HEK293 (cell line): Measurements from ENCODE around the gene SHTN1.

Experiments
- CTCF ChIA-PET: fragments of 350-600 bp; formaldehyde crosslinking; extraction: SDS; loops from one replicate; lab custom pipeline; 2021; ENCODE audit warnings: antibody characterized with exemption; lab: Yijun Ruan, JAX
- POLR2A ChIA-PET: fragments of 300-600 bp; formaldehyde crosslinking; extraction: SDS; loops from one replicate; lab custom pipeline; 2020; ENCODE audit warnings: antibody characterized with exemption, inconsistent platforms; lab: Yijun Ruan, JAX
- H3K27ac ChIP-seq: fragments of 200-500 bp; sonication (Bioruptor generic); 2 replicates; pipeline ENCODE4 v1.5.1; 2014; ENCODE audit warnings: low read depth, low read length, control low read depth, inconsistent platforms; ENCODE audit errors: extremely low read depth
- H3K36me3 ChIP-seq, 2 experiments: fragments of 200-500 bp in 1 of 2; sonication (Bioruptor generic) in 1 of 2; 1 replicate in 1 of 2; 2 replicates in 1 of 2; pipeline ENCODE4 v1.5.1; 2014 to 2017; ENCODE audit warnings: inconsistent platforms in 2 of 2, low read length in 2 of 2; ENCODE audit not compliant: control insufficient read depth in 2 of 2, insufficient read depth in 1 of 2
- H3K4me1 ChIP-seq: fragments of 200-500 bp; sonication (Bioruptor generic); 2 replicates; pipeline ENCODE4 v1.5.1; 2014; ENCODE audit warnings: mild to moderate bottlenecking, low read length, inconsistent platforms; ENCODE audit not compliant: control insufficient read depth, insufficient read depth
- H3K4me3 ChIP-seq: 2 replicates; pipeline ENCODE4 v1.5.1; 2011; ENCODE audit warnings: low read depth, mild to moderate bottlenecking, control low read depth, low read length, moderate library complexity
- H3K9me3 ChIP-seq: fragments of 200-500 bp; sonication (Bioruptor generic); 2 replicates; pipeline ENCODE4 v1.5.1; 2014; ENCODE audit warnings: low read depth, low read length, inconsistent platforms; ENCODE audit not compliant: control insufficient read depth, insufficient read depth
- ATF2 ChIP-seq: fragments of 450-650 bp; formaldehyde crosslinking; IDR thresholded peaks from 2 replicates; pipeline ENCODE4 v1.5.1; 2016; ENCODE audit warnings: missing biosample characterization, missing genetic modification characterization, low read depth
- BCL11B ChIP-seq: fragments of 450-650 bp; formaldehyde crosslinking; IDR thresholded peaks from 2 replicates; pipeline ENCODE4 v1.5.1; 2016; ENCODE audit warnings: low read depth, missing biosample characterization, missing genetic modification characterization
- ELK4 ChIP-seq: IDR thresholded peaks from 2 replicates; pipeline ENCODE4 v1.6.1; 2011; ENCODE audit warnings: mild to moderate bottlenecking, low read depth, low read length, borderline replicate concordance
- GLI4 ChIP-seq: fragments of 450-650 bp; formaldehyde crosslinking; IDR thresholded peaks from 2 replicates; pipeline ENCODE4 v1.5.1; 2016; ENCODE audit warnings: missing biosample characterization, missing genetic modification characterization
- GLIS2 ChIP-seq: fragments of 450-650 bp; formaldehyde crosslinking; IDR thresholded peaks from 2 replicates; pipeline ENCODE4 v1.5.1; 2016; ENCODE audit warnings: missing biosample characterization, missing genetic modification characterization
- KLF1 ChIP-seq: fragments of 450-650 bp; formaldehyde crosslinking; IDR thresholded peaks from 2 replicates; pipeline ENCODE4 v1.5.1; 2016; ENCODE audit warnings: missing biosample characterization, missing genetic modification characterization
- KLF16 ChIP-seq: fragments of 450-650 bp; formaldehyde crosslinking; IDR thresholded peaks from 2 replicates; pipeline ENCODE4 v1.5.1; 2017; ENCODE audit warnings: missing biosample characterization, missing genetic modification characterization
- MYNN ChIP-seq: fragments of 450-650 bp; formaldehyde crosslinking; IDR thresholded peaks from 2 replicates; pipeline ENCODE4 v1.5.1; 2016; ENCODE audit warnings: missing biosample characterization, missing genetic modification characterization, borderline replicate concordance
- SP2 ChIP-seq: fragments of 450-650 bp; formaldehyde crosslinking; IDR thresholded peaks from 2 replicates; pipeline ENCODE4 v1.5.1; 2016; ENCODE audit warnings: missing biosample characterization, missing genetic modification characterization
- TRIM28 ChIP-seq: IDR thresholded peaks from 2 replicates; pipeline ENCODE4 v1.6.1; 2011; ENCODE audit warnings: low read length, control low read depth, borderline replicate concordance
- TSHZ1 ChIP-seq: fragments of 450-650 bp; formaldehyde crosslinking; IDR thresholded peaks from 2 replicates; pipeline ENCODE4 v1.5.1; 2016; ENCODE audit warnings: missing biosample characterization, missing genetic modification characterization, borderline replicate concordance
- ZBTB20 ChIP-seq: fragments of 450-650 bp; formaldehyde crosslinking; IDR thresholded peaks from 2 replicates; pipeline ENCODE4 v1.5.1; 2016; ENCODE audit warnings: missing biosample characterization, missing genetic modification characterization
- ZNF169 ChIP-seq: fragments of 450-650 bp; formaldehyde crosslinking; IDR thresholded peaks from 2 replicates; pipeline ENCODE4 v1.5.1; 2016; ENCODE audit warnings: missing biosample characterization, missing genetic modification characterization
- ZNF184 ChIP-seq: fragments of 450-650 bp; IDR thresholded peaks from 2 replicates; pipeline ENCODE4 v1.5.1; 2018; ENCODE audit warnings: missing biosample characterization, mild to moderate bottlenecking, missing genetic modification characterization
- ZNF202 ChIP-seq: fragments of 450-650 bp; formaldehyde crosslinking; IDR thresholded peaks from 2 replicates; pipeline ENCODE4 v1.5.1; 2016; ENCODE audit warnings: missing biosample characterization, missing genetic modification characterization, borderline replicate concordance
- ZNF266 ChIP-seq: fragments of 450-650 bp; formaldehyde crosslinking; IDR thresholded peaks from 2 replicates; pipeline ENCODE4 v1.5.1; 2016; ENCODE audit warnings: missing biosample characterization, missing genetic modification characterization, low read depth
- ZNF292 ChIP-seq: fragments of 450-650 bp; formaldehyde crosslinking; IDR thresholded peaks from 2 replicates; pipeline ENCODE4 v1.5.1; 2016; ENCODE audit warnings: low read depth, missing biosample characterization, missing genetic modification characterization, borderline replicate concordance
- ZNF302 ChIP-seq: fragments of 450-650 bp; formaldehyde crosslinking; IDR thresholded peaks from 2 replicates; pipeline ENCODE4 v1.5.1; 2016; ENCODE audit warnings: missing biosample characterization, missing genetic modification characterization, low read depth
- ZNF423 ChIP-seq: fragments of 450-650 bp; formaldehyde crosslinking; IDR thresholded peaks from 2 replicates; pipeline ENCODE4 v1.5.1; 2016; ENCODE audit warnings: missing biosample characterization, missing genetic modification characterization
- ZNF48 ChIP-seq: fragments of 450-650 bp; formaldehyde crosslinking; IDR thresholded peaks from 2 replicates; pipeline ENCODE4 v1.5.1; 2016; ENCODE audit warnings: missing biosample characterization, missing genetic modification characterization
- ZNF521 ChIP-seq: fragments of 450-650 bp; formaldehyde crosslinking; IDR thresholded peaks from 2 replicates; pipeline ENCODE4 v1.5.1; 2017; ENCODE audit warnings: missing biosample characterization, mild to moderate bottlenecking, missing genetic modification characterization
- ZNF530 ChIP-seq: fragments of 450-650 bp; formaldehyde crosslinking; IDR thresholded peaks from 2 replicates; pipeline ENCODE4 v1.5.1; 2016; ENCODE audit warnings: low read depth, missing biosample characterization, missing genetic modification characterization
- ZNF561 ChIP-seq: fragments of 450-650 bp; IDR thresholded peaks from 2 replicates; pipeline ENCODE4 v1.5.1; 2018; ENCODE audit warnings: missing biosample characterization, missing genetic modification characterization, borderline replicate concordance
- ZNF610 ChIP-seq: fragments of 450-650 bp; formaldehyde crosslinking; IDR thresholded peaks from 2 replicates; pipeline ENCODE4 v1.5.1; 2016; ENCODE audit warnings: missing biosample characterization, missing genetic modification characterization, borderline replicate concordance
- ZNF624 ChIP-seq: fragments of 450-650 bp; formaldehyde crosslinking; IDR thresholded peaks from 2 replicates; pipeline ENCODE4 v1.5.1; 2017; ENCODE audit warnings: missing biosample characterization, missing genetic modification characterization
- ZNF654 ChIP-seq: fragments of 450-650 bp; formaldehyde crosslinking; IDR thresholded peaks from 2 replicates; pipeline ENCODE4 v1.5.1; 2016; ENCODE audit warnings: low read depth, missing biosample characterization, missing genetic modification characterization
- ZNF677 ChIP-seq: fragments of 450-650 bp; IDR thresholded peaks from 2 replicates; pipeline ENCODE4 v1.5.0; 2018; ENCODE audit warnings: missing biosample characterization, mild to moderate bottlenecking, missing genetic modification characterization, moderate library complexity
- ZNF692 ChIP-seq: fragments of 450-650 bp; formaldehyde crosslinking; IDR thresholded peaks from 2 replicates; pipeline ENCODE4 v1.5.1; 2016; ENCODE audit warnings: missing biosample characterization, missing genetic modification characterization
- ZNF76 ChIP-seq: fragments of 450-650 bp; formaldehyde crosslinking; IDR thresholded peaks from 2 replicates; pipeline ENCODE4; 2016; ENCODE audit warnings: low read depth, missing biosample characterization, missing genetic modification characterization, borderline replicate concordance
- ZNF777 ChIP-seq: fragments of 450-650 bp; formaldehyde crosslinking; IDR thresholded peaks from 2 replicates; pipeline ENCODE4 v1.5.1; 2017; ENCODE audit warnings: missing biosample characterization, missing genetic modification characterization, borderline replicate concordance
- ZSCAN30 ChIP-seq: fragments of 450-650 bp; IDR thresholded peaks from 2 replicates; pipeline ENCODE4 v1.5.1; 2018; ENCODE audit warnings: missing biosample characterization, mild to moderate bottlenecking, missing genetic modification characterization, moderate library complexity

The SHTN1 gene

DNA sequence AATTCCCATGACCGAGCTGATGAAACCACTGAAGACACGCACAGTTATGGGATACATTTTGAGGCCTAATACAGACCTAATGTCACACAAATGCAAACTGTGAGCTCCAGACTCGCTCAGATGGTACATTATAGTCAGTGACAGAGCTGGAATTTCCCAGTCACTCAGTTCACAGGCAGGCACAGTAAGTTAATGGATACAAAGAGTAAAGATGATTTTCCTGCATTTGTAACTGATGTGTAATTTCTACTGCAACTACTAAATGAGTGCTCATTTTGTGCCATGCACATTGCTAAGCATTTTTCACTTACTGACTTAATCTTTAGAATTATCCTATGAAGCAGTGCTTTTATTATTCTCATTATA lies 99.2 kb downstream of the SHTN1 start:
- POLR2A ChIA-PET: no interaction called here
- no peak overlapping the region for H3K4me3 ChIP-seq
- no peak for TF ChIP-seq ZNF677
- TF ChIP-seq ZNF692 (tag by site-specific recombination): no peak
- TF ChIP-seq TSHZ1 (tag by site-specific recombination): no peak
- no peak for TF ChIP-seq SP2
- TF ChIP-seq ZNF423: no peak
- TF ChIP-seq GLI4 (tag by site-specific recombination): no peak
- no peak for TF ChIP-seq ZNF777
- TF ChIP-seq KLF1 (tag by site-specific recombination): no peak
- TF ChIP-seq ZNF521 (tag by site-specific recombination): no peak
- no peak for TF ChIP-seq TRIM28
- no peak for TF ChIP-seq ZNF202 (tag by site-specific recombination)
- no peak for TF ChIP-seq ZSCAN30 (tag by site-specific recombination)
- TF ChIP-seq ZNF169 (tag by site-specific recombination): no peak
- no peak for TF ChIP-seq ZBTB20
- TF ChIP-seq ZNF184 (tag by site-specific recombination): no peak
- TF ChIP-seq ELK4: no peak
- no peak for TF ChIP-seq GLIS2 (tag by site-specific recombination)
- TF ChIP-seq, all 188 proteins: peak for 0
- no peaks in the 10 kb centered on the region for H3K4me1 ChIP-seq
- H3K36me3 ChIP-seq: peaks cover 16 to 44% of the 10 kb centered on the region in 2 experiments
- no peaks in the 10 kb centered on the region for H3K9me3 ChIP-seq
- CTCF ChIA-PET: no interaction called here
- no peak overlapping the region for H3K27ac ChIP-seq

- Histone ChIP-seq H3K27ac (no peak overlapping the region), H3K9me3 (no peaks in the 10 kb centered on the region), H3K4me3 (no peak overlapping the region), H3K4me1 (no peaks in the 10 kb centered on the region), H3K36me3 (peaks cover 6 to 39% of the 10 kb centered on the region in 2 experiments; a peak in 2 of 3 replicates)
- ChIA-PET CTCF (no interaction called here), POLR2A (no interaction called here)
- TF ChIP-seq ATF2: no peak
- TF ChIP-seq ZNF266 (tag by site-specific recombination): no peak
- TF ChIP-seq ZNF561: no peak
- TF ChIP-seq MYNN (tag by site-specific recombination): no peak
- no peak for TF ChIP-seq ZNF610 (tag by site-specific recombination)
- no peak for TF ChIP-seq BCL11B (tag by site-specific recombination)
- TF ChIP-seq ZNF624 (tag by site-specific recombination): no peak
- no peak for TF ChIP-seq ZNF530 (tag by site-specific recombination)
- no peak for TF ChIP-seq ZNF48
- TF ChIP-seq ZNF76: no peak
- TF ChIP-seq ZNF654 (tag by site-specific recombination): no peak
- TF ChIP-seq ZNF302 (tag by site-specific recombination): no peak
- no peak for TF ChIP-seq ZNF292 (tag by site-specific recombination)
- TF ChIP-seq KLF16 (tag by site-specific recombination): no peak
Observed at GRCh38 chr10:116899626-116900025, 105.4 kb downstream of the SHTN1 start.
